ENCODE data around the gene BCAR3. TPM values are rescaled to one million over a fixed set of nuclear protein-coding genes. Genes with fewer than 3 reads are reported as not detected.

BCAR3 gene
- total RNA-seq, 4 donors from 2014 or later: 15.9 to 49.6 (median 30.8) TPM

GRCh38 chr1:93607814-93608186 is 73.8 kb downstream of the BCAR3 start:
- DNase-seq (ENCODE audit: low spot score in 2 of 2): no peak
- Histone ChIP-seq H3K4me1 (peaks cover 31% of the 10 kb centered on the region), H3K27me3 (no peaks in the 10 kb centered on the region), H3K36me3 (no peaks in the 10 kb centered on the region), H3K4me3 (no peak overlapping the region), H3K27ac (peak overlapping the region; percentile 3), H3K9me3 (no peaks in the 10 kb centered on the region)
- 88% methylated on average over 5 of the region's 5 CpGs for WGBS
- no peak for TF ChIP-seq EP300 (IDR thresholded peaks at IDR 0.05)
- no peak for TF ChIP-seq POLR2AphosphoS5 (IDR thresholded peaks at IDR 0.05)
- TF ChIP-seq CTCF (IDR thresholded peaks at IDR 0.05): no peak
- no peak for TF ChIP-seq POLR2A (IDR thresholded peaks at IDR 0.05)

GRCh38 chr1:93605812-93606512 is 75.7 kb downstream of the BCAR3 start:
- TF ChIP-seq EP300 (IDR thresholded peaks at IDR 0.05): no peak
- no peak for TF ChIP-seq CTCF (IDR thresholded peaks at IDR 0.05)
- TF ChIP-seq POLR2A (IDR thresholded peaks at IDR 0.05): no peak
- TF ChIP-seq POLR2AphosphoS5 (IDR thresholded peaks at IDR 0.05): no peak
- Histone ChIP-seq H3K9me3 (no peaks in the 10 kb centered on the region), H3K27ac (no peak overlapping the region), H3K27me3 (no peaks in the 10 kb centered on the region), H3K4me3 (no peak overlapping the region), H3K4me1 (peaks cover 31% of the 10 kb centered on the region), H3K36me3 (no peaks in the 10 kb centered on the region)
- DNase-seq (ENCODE audit: low spot score in 2 of 2): no peak
- WGBS: 33% methylated on average over 4 of the region's 4 CpGs

- DNase-seq (ENCODE audit: low spot score in 2 of 2): no peak
- H3K27ac ChIP-seq: no peak overlapping the region
- no peaks in the 10 kb centered on the region for H3K27me3 ChIP-seq
- TF ChIP-seq CTCF (IDR thresholded peaks at IDR 0.05): no peak
- TF ChIP-seq EP300 (IDR thresholded peaks at IDR 0.05): no peak
- TF ChIP-seq POLR2A (IDR thresholded peaks at IDR 0.05): no peak
- TF ChIP-seq POLR2AphosphoS5 (IDR thresholded peaks at IDR 0.05): no peak
- H3K36me3 ChIP-seq: no peaks in the 10 kb centered on the region
- no peak overlapping the region for H3K4me3 ChIP-seq
- H3K4me1 ChIP-seq: peaks cover 35% of the 10 kb centered on the region
- WGBS: 95% methylated on average over 10 of the region's 10 CpGs
- H3K9me3 ChIP-seq: no peaks in the 10 kb centered on the region
These were observed 76.5 kb downstream of the BCAR3 start for GRCh38 chr1:93605026-93605568.

- DNase-seq (ENCODE audit: low spot score in 2 of 2): no peak
- Histone ChIP-seq H3K36me3 (no peaks in the 10 kb centered on the region), H3K9me3 (no peaks in the 10 kb centered on the region), H3K4me3 (no peak overlapping the region), H3K27ac (no peak overlapping the region), H3K4me1 (peaks cover 39% of the 10 kb centered on the region), H3K27me3 (no peaks in the 10 kb centered on the region)
- WGBS: 54% methylated on average over 1 of the region's 1 CpG
- TF ChIP-seq CTCF (IDR thresholded peaks at IDR 0.05): no peak
- TF ChIP-seq POLR2A (IDR thresholded peaks at IDR 0.05): no peak
- TF ChIP-seq EP300 (IDR thresholded peaks at IDR 0.05): no peak
- TF ChIP-seq POLR2AphosphoS5 (IDR thresholded peaks at IDR 0.05): no peak
These were observed 77.2 kb downstream of the BCAR3 start for GRCh38 chr1:93604411-93604810.

GRCh38 chr1:93603601-93604000 is 78.0 kb downstream of the BCAR3 start:
- no peak overlapping the region for H3K27ac ChIP-seq
- H3K36me3 ChIP-seq: no peaks in the 10 kb centered on the region
- 81% methylated on average over 4 of the region's 4 CpGs for WGBS
- DNase-seq (ENCODE audit: low spot score in 2 of 2): no peak
- H3K4me3 ChIP-seq: no peak overlapping the region
- TF ChIP-seq CTCF (IDR thresholded peaks at IDR 0.05) (no peak), POLR2AphosphoS5 (IDR thresholded peaks at IDR 0.05) (no peak), EP300 (IDR thresholded peaks at IDR 0.05) (no peak), POLR2A (IDR thresholded peaks at IDR 0.05) (no peak)
- peaks cover 45% of the 10 kb centered on the region for H3K4me1 ChIP-seq
- H3K27me3 ChIP-seq: no peaks in the 10 kb centered on the region
- H3K9me3 ChIP-seq: no peaks in the 10 kb centered on the region

Measured in suprapubic skin (tissue), 4 donors.